ENCODE results near the gene FAM20B. TPM values are rescaled to one million over a fixed set of nuclear protein-coding genes. Genes with fewer than 3 reads are reported as not detected.

Gene FAM20B
- total and polyA plus RNA-seq, 2 of the 13 experiments (the other 11 are each of a cell fraction or from before 2014, with no cell fraction given) = 13.8 to 26.9 TPM

DNA sequence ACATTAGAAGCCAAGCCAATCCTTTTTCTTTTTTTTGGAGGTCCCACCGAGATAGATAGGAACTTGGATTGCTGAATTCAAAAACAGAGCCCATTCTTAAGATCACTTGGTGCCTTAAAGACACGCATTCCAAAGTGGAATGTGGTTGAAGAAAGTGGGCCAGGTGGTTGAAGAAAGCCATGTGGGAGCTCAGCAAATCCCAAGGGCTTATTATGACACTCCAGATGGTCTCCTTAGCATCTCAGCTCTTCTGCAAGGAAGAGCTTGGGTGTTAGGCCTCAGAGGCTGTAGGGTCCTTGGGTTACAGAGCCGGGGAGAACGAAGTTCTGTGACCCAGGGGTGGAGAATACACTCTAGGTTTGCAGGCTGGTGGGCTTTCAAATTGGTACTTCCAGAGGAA, 69.7 kb downstream of the FAM20B start:
- H3K27me3 ChIP-seq (ENCODE audit: control insufficient read depth in 1 of 2, insufficient read depth in 2 of 2, low read length in 2 of 2) = no peaks in the 10 kb centered on the region
- no peak overlapping the region for H3K4me3 ChIP-seq (replicated peaks in 1 of 3; ENCODE audit: insufficient read depth in 1 of 3, low read depth in 2 of 3, low read length in 3 of 3)
- H3K9me3 ChIP-seq (ENCODE audit: low read length) = no peaks in the 10 kb centered on the region
- intact Hi-C loops (cut with micrococcal nuclease; ENCODE audit: unreplicated experiment) = no loop called here
- ChIA-PET CTCF (ENCODE audit: low intra/inter-chr PET ratio, low total read pairs) (no interaction called here), POLR2A (no interaction called here)
- FAIRE-seq = no peak
- H3K9ac ChIP-seq (ENCODE audit: insufficient read depth, low read depth, low read length) = no peak overlapping the region
- H4K20me1 ChIP-seq (ENCODE audit: insufficient read depth, low read length) = no peaks in the 10 kb centered on the region
- H3K27ac ChIP-seq (ENCODE audit: extremely low read length, insufficient read depth, low read length) = peak overlapping the region; percentile 14
- WGBS (ENCODE audit: low lambda C conversion rate) = 96% methylated on average over 4 of the region's 4 CpGs
- DNase-seq (ENCODE audit: low spot score) = no peak
- no peak for ATAC-seq
- H3K4me1 ChIP-seq (ENCODE audit: insufficient read depth, low read length) = peaks cover 36% of the 10 kb centered on the region
- no peaks in the 10 kb centered on the region for H3K79me2 ChIP-seq (ENCODE audit: insufficient read depth, low read length)
- peaks cover 20 to 43% of the 10 kb centered on the region in 2 experiments for H3K36me3 ChIP-seq (replicated peaks in 1 of 2; ENCODE audit: control insufficient read depth in 1 of 2, insufficient read depth in 2 of 2, low read length in 2 of 2)
- no peak overlapping the region for H2AFZ ChIP-seq (ENCODE audit: low read length)
- BruUV-seq (replicated peaks) = TSS peak; percentile 83
- TF ChIP-seq TFDP2 (CRISPR knock-in tag; IDR thresholded peaks at IDR 0.05) (no peak), AKAP8 (CRISPR knock-in tag; IDR thresholded peaks at IDR 0.05) (no peak), TP53 (CRISPR knock-in tag; conservative IDR thresholded peaks at IDR 0.05) (no peak), ZSCAN20 (CRISPR knock-in tag; IDR thresholded peaks at IDR 0.05; ENCODE audit: borderline replicate concordance) (no peak), ZNF883 (CRISPR knock-in tag; IDR thresholded peaks at IDR 0.05; ENCODE audit: not compliant biosample characterization) (no peak)
- TF ChIP-seq, protein P1, sequence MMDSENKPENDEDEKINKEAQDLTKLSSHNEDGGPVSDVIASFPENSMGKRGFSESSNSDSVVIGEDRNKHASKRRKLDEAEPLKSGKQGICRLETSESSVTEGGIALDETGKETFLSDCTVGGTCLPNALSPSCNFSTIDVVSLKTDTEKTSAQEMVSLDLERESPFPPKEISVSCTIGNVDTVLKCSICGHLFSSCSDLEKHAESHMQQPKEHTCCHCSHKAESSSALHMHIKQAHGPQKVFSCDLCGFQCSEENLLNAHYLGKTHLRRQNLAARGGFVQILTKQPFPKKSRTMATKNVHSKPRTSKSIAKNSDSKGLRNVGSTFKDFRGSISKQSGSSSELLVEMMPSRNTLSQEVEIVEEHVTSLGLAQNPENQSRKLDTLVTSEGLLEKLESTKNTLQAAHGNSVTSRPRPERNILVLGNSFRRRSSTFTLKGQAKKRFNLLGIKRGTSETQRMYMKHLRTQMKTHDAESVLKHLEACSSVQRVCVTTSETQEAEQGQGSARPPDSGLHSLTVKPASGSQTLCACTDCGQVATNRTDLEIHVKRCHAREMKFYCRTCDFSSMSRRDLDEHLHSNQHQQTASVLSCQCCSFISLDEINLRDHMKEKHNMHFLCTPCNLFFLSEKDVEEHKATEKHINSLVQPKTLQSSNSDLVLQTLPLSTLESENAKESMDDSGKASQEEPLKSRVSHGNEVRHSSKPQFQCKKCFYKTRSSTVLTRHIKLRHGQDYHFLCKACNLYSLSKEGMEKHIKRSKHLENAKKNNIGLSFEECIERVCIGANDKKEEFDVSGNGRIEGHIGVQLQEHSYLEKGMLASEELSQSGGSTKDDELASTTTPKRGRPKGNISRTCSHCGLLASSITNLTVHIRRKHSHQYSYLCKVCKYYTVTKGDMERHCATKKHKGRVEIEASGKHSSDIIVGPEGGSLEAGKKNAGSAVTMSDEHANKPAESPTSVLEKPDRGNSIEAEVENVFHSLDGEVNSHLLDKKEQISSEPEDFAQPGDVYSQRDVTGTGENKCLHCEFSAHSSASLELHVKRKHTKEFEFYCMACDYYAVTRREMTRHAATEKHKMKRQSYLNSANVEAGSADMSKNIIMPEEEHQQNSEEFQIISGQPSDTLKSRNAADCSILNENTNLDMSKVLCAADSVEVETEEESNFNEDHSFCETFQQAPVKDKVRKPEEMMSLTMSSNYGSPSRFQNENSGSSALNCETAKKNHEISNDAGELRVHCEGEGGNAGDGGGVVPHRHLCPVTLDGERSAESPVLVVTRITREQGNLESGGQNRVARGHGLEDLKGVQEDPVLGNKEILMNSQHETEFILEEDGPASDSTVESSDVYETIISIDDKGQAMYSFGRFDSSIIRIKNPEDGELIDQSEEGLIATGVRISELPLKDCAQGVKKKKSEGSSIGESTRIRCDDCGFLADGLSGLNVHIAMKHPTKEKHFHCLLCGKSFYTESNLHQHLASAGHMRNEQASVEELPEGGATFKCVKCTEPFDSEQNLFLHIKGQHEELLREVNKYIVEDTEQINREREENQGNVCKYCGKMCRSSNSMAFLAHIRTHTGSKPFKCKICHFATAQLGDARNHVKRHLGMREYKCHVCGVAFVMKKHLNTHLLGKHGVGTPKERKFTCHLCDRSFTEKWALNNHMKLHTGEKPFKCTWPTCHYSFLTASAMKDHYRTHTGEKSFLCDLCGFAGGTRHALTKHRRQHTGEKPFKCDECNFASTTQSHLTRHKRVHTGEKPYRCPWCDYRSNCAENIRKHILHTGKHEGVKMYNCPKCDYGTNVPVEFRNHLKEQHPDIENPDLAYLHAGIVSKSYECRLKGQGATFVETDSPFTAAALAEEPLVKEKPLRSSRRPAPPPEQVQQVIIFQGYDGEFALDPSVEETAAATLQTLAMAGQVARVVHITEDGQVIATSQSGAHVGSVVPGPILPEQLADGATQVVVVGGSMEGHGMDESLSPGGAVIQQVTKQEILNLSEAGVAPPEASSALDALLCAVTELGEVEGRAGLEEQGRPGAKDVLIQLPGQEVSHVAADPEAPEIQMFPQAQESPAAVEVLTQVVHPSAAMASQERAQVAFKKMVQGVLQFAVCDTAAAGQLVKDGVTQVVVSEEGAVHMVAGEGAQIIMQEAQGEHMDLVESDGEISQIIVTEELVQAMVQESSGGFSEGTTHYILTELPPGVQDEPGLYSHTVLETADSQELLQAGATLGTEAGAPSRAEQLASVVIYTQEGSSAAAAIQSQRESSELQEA (CRISPR knock-in tag; IDR thresholded peaks at IDR 0.05; ENCODE audit: not compliant biosample characterization) = no peak
- in situ Hi-C loops (cut with HindIII; ENCODE audit: extremely low pct_ligation_motif_present, low pct_unique_long_range_greater_than_20kb) = no loop called here
- H3K4me2 ChIP-seq (ENCODE audit: low read depth, low read length) = no peak overlapping the region
